ENCODE data around the gene PIK3C3. TPM values are rescaled to one million over a fixed set of nuclear protein-coding genes. Genes with fewer than 3 reads are reported as not detected.
"Not testable (repeated sequence)": the region's sequence is repeated elsewhere in the genome, so short reads cannot be mapped to it uniquely, and the experiment has no call there.

Gene PIK3C3
- total and polyA plus RNA-seq, 9 of the 15 experiments (the other 6 are each of a cell fraction or from before 2014, with no cell fraction given) = 27.0 to 101 (median 42.9) TPM

- H4K20me1 ChIP-seq (replicated peaks; ENCODE audit: control insufficient read depth, insufficient read depth, low read length); H2AFZ ChIP-seq (ENCODE audit: low read depth, low read length); H3K79me2 ChIP-seq (ENCODE audit: control insufficient read depth, insufficient read depth, low read length); H3K4me1 ChIP-seq (replicated peaks in 1 of 2; ENCODE audit: control insufficient read depth in 2 of 2, insufficient read depth in 2 of 2, low read length in 2 of 2); DNase-seq (ENCODE audit: extremely low read depth in 1 of 4, low spot score in 3 of 4); H3K9ac ChIP-seq (ENCODE audit: insufficient read depth in 1 of 2, low read depth in 2 of 2, low read length in 2 of 2); H3K9me3 ChIP-seq (replicated peaks; ENCODE audit: control insufficient read depth, insufficient read depth, low read depth, low read length); H3K27me3 ChIP-seq (ENCODE audit: control insufficient read depth in 2 of 2, insufficient read depth in 2 of 2, low read length in 2 of 2); BruUV-seq (replicated peaks); H3K4me3 ChIP-seq; CTCF ChIA-PET (ENCODE audit: low intra/inter-chr PET ratio); ATAC-seq; in situ Hi-C loops (cut with MboI); POLR2A ChIA-PET; H3K4me2 ChIP-seq (ENCODE audit: insufficient read depth, low read length); intact Hi-C loops (cut with micrococcal nuclease); H3K27ac ChIP-seq (ENCODE audit: extremely low read depth, low read depth, low read length); FAIRE-seq; H3K9me1 ChIP-seq (ENCODE audit: control insufficient read depth, insufficient read depth, low read length); TF ChIP-seq CEBPG (CRISPR knock-in tag; IDR thresholded peaks at IDR 0.05): not testable (repeated sequence)
- H3K36me3 ChIP-seq (ENCODE audit: control insufficient read depth, insufficient read depth, low read length) = peaks cover 29% of the 10 kb centered on the region; the same call in 2 of the 3 replicates
- TF ChIP-seq CEBPG (tag; conservative IDR thresholded peaks at IDR 0.05 in 1 of 2, IDR thresholded peaks at IDR 0.05 in 1 of 2) (peak in 1 of 2 experiments; percentile 33; a peak in 1 of 4 replicates), CEBPB (tag; IDR thresholded peaks at IDR 0.05) (peak; percentile 47)
These were observed 54.4 kb downstream of the PIK3C3 start for GRCh38 chr18:42009457-42009856.

DNA sequence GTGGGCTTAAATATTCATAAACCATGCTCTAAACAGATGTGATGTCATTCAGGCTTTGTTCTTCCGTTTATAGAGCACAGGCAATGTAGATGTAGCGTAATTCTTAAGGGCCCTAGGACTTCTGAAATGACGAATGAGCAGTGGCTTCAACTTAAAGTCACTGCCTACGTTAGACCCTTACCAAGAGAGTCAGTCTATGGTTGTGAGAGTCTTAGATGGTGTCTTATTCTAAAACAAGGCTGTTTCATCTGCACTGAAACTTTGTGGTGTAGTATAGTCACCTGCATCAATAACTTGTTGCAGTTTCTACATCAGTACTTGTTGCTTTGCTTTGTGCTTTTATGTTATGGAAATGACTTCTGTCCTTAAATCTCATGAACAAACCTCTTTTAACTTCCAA is 56.0 kb downstream of the PIK3C3 start:
- Histone ChIP-seq H3K9ac (ENCODE audit: insufficient read depth in 1 of 2, low read depth in 2 of 2, low read length in 2 of 2) (no peak overlapping the region), H3K36me3 (ENCODE audit: control insufficient read depth, insufficient read depth, low read length) (peaks cover 16% of the 10 kb centered on the region; the same call in 1 of the 3 replicates), H3K27me3 (ENCODE audit: control insufficient read depth in 2 of 2, insufficient read depth in 2 of 2, low read length in 2 of 2) (no peaks in the 10 kb centered on the region), H3K4me2 (ENCODE audit: insufficient read depth, low read length) (no peak overlapping the region), H2AFZ (ENCODE audit: low read depth, low read length) (no peak overlapping the region), H3K9me3 (replicated peaks; ENCODE audit: control insufficient read depth, insufficient read depth, low read depth, low read length) (no peaks in the 10 kb centered on the region), H4K20me1 (replicated peaks; ENCODE audit: control insufficient read depth, insufficient read depth, low read length) (no peaks in the 10 kb centered on the region), H3K4me1 (replicated peaks in 1 of 2; ENCODE audit: control insufficient read depth in 2 of 2, insufficient read depth in 2 of 2, low read length in 2 of 2) (no peaks in the 10 kb centered on the region), H3K4me3 (no peak overlapping the region), H3K79me2 (ENCODE audit: control insufficient read depth, insufficient read depth, low read length) (no peaks in the 10 kb centered on the region), H3K9me1 (ENCODE audit: control insufficient read depth, insufficient read depth, low read length) (no peaks in the 10 kb centered on the region), H3K27ac (ENCODE audit: extremely low read depth, low read depth, low read length) (no peak overlapping the region)
- in situ Hi-C loops (cut with MboI) = no loop called here
- FAIRE-seq = no peak
- POLR2A ChIA-PET = no interaction called here
- intact Hi-C loops (cut with micrococcal nuclease) = no loop called here
- no TSS peak for BruUV-seq (replicated peaks)
- no peak for DNase-seq (ENCODE audit: extremely low read depth in 1 of 4, low spot score in 3 of 4)
- CTCF ChIA-PET (ENCODE audit: low intra/inter-chr PET ratio) = no interaction called here
- no peak for ATAC-seq
- 71% methylated on average over 4 of the region's 4 CpGs for WGBS (ENCODE audit: insufficient coverage, low coverage, missing lambda C conversion rate)
- TF ChIP-seq SMARCB1 (IDR thresholded peaks at IDR 0.05; ENCODE audit: insufficient read length, low read depth) = no peak
- no peak for TF ChIP-seq ZBTB9 (CRISPR knock-in tag; IDR thresholded peaks at IDR 0.05)
- no peak for TF ChIP-seq ILF3 (IDR thresholded peaks at IDR 0.05; ENCODE audit: borderline replicate concordance)
- TF ChIP-seq NCOA4 (IDR thresholded peaks at IDR 0.05; ENCODE audit: partially characterized antibody) = no peak
- TF ChIP-seq PTTG1 (tag; IDR thresholded peaks at IDR 0.05; ENCODE audit: low read depth) = no peak
- TF ChIP-seq STAT5B (CRISPR knock-in tag; IDR thresholded peaks at IDR 0.05) = no peak
- no peak for TF ChIP-seq ZNF699 (CRISPR knock-in tag; IDR thresholded peaks at IDR 0.05; ENCODE audit: insufficient replicate concordance)
- no peak for TF ChIP-seq MIER1 (IDR thresholded peaks at IDR 0.05; ENCODE audit: low read depth)
- TF ChIP-seq DPF2 (IDR thresholded peaks at IDR 0.05) = no peak
- no peak for TF ChIP-seq CBX3 (IDR thresholded peaks at IDR 0.05; ENCODE audit: borderline replicate concordance in 1 of 2, low read length in 2 of 2)
- TF ChIP-seq, protein P1, sequence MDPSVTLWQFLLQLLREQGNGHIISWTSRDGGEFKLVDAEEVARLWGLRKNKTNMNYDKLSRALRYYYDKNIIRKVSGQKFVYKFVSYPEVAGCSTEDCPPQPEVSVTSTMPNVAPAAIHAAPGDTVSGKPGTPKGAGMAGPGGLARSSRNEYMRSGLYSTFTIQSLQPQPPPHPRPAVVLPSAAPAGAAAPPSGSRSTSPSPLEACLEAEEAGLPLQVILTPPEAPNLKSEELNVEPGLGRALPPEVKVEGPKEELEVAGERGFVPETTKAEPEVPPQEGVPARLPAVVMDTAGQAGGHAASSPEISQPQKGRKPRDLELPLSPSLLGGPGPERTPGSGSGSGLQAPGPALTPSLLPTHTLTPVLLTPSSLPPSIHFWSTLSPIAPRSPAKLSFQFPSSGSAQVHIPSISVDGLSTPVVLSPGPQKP (CRISPR knock-in tag; IDR thresholded peaks at IDR 0.05) = no peak
- TF ChIP-seq HDAC1 (IDR thresholded peaks at IDR 0.05) = no peak
- TF ChIP-seq CREM (IDR thresholded peaks at IDR 0.05; ENCODE audit: low read depth) = no peak
- no peak for TF ChIP-seq ZNF431 (CRISPR knock-in tag; IDR thresholded peaks at IDR 0.05)
